Measurements from ENCODE around the gene LPIN3.

LPIN3 gene

DNA sequence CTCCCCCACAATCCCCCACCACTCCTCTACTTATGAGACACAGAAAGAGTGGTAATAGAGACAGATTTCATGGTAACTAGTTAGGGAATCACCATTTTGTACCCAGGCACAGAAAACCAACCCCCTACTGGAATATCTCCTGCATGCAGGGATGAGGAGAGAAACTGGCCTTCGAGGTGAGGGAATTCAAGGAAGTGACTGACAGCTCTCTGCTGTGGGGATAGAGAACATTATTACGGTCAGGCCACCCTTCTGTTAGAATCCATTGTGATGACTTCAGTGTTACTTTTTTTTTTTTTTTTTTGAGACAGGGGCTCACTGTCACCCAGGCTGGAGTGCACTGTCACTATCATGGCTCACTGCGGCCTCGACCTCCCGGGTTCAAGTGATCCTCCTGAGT lies 13.4 kb upstream of the LPIN3 start:
- no peak for DNase-seq

DNA sequence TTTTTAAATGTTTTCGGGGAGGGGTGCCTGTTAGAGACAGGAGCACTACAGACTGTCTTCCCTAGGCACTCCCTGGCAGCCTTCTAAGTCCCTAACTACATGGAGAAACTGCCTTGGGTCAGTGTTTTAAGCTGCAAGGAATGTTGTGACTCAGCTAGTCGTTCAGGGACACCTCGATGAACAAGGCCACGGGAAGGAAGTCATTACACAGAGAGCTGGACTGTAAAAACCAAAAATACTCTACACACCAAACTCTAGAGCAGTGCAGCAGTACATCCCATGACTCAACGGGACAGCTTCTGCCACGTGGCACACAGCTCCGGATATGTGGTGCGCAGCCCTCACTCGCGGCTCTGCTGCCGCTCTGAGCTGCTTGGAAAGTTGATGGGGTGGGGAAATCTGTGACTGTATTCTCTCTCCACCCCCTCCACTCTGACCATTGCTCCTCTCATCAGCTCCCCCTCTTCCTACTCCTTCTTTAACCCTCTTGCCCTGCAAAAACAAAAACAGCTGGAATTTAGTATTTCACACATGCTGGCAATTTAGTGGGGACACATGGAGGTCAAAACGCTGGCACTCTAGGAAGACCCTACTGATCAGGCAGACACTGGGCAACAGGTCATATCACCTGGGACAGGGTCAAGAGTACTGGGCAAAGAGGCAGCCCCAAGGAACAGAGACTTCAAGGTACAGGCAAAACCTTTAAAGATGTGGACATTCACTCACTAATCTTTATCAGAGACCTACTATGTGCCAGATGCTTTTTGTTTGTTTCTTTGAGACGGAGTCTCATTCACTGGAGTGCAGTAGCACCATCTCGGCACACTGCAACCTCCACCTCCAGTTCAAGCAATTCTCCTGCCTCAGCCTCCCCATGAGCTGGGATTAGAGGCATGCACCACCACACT lies 10.9 kb upstream of the LPIN3 start:
- peak; percentile 40 to 42 for DNase-seq

DNA sequence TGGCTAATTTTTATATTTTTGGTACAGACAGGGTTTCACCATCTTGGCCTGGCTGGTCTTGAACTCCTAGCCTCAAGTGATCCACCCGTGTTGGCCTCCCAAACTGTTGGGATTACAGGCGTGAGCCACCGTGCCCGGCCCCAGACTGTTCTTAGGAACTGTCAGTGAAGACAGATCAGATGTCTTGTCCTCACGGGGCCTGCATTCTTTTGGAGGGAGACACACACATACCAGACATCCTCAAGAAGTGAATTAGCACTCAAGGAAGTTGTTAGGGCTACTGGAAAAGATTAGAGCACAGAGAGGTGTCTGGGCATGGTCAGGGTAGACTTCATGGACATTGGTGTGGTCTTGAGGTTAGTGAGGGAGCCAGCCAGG lies 10.3 kb upstream of the LPIN3 start:
- no peak for DNase-seq

DNA sequence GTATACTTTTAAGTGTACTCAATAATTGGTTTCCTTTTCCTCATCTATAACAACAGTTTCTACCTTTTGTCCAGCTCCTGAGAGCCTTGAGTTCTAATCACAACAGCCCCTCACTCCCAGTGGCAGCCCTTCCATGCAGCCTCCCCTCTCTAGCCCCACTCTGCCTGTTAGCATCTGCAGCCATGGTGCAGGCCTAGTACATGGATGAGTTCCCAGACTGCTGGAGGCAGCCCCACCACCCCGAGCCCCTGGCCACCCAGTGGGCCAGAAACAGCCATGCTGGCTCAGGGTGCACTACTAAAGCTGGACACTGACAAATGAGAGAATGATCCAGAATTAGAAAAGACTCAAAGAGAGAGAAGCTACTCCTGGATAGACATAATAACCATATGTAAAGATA lies 9.7 kb upstream of the LPIN3 start:
- no peak for DNase-seq

DNA sequence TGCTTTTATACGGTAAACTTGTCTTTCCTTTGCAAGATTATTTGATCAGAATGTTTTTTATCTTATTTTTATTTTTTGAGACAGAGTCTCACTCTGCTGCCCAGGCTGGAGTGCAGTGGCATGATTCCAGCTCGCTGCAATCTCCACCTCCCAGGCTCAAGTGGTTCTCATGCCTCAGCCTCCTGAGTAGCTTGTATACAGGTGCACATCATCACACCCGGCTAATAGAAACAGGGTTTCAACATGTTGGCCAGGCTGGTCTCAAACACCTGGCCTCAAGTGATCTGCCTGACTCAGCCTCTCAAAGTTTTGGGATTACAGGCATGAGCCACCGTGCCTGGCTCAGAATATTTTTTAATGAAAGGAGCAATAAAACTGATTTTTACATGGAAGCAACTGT lies 8.9 kb upstream of the LPIN3 start:
- DNase-seq, result no peak

DNA sequence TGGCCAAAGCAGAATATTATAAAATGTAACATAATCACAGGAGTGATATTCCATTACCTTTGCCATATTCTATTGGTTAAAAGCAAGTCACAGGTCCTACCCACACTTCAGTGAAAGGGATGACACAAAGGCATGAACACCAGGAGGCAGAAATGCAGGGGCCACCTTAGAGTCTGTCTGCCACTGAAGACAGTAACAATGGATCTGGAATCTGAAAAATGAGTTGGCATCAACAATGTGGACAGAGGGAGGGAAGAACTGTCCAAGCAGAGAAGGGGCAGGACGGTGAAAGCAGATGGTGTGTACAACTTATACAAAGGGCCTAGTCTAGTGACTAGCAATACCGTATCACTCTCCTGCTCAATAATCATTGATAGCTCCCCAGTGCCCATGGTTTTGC lies 6.6 kb upstream of the LPIN3 start:
- no peak for DNase-seq

DNA sequence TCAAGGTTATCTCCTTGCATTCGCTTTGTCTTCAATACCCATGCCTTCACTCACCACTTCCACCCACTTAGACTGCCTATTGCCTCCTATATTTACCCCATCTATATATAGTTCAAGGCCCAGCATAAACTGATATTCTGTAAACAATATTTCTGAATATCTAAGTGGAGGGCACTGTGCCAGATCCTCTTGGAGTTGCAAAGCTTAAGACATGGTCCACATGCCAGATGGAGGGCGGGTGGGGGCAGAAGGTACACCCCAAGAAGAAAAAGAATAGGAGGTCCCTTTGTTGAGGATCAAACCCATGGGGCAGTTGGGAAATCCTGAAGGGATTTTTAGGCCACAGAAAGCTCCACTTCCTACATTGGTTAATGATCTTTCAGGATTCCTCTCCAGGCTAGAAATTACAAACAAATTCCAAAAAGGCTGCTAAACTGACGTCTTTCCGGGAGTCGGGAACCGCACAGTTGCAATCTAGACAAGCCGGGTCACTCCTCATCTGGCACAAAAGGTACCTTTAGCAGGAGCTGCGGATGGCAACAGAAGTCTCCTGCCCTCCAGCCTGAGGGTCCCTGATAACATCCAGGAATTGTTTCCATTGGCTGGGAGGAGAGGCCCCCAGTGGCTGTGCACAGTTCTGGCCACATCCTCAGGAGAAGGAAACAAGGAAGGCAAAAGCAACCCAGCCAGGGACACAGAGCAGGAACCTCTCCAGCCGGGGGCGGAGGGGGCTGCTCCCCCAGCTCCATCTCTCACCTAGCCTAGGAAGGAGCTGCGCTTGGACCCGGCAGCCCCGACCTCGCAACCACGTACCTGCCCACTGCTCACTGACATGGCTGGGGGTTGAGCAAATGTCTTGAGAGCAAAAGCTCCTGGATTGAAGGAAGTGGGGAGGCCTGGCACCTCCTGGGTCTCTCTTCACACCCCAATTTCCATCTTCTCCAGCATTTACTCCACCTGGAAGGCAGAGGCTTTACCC lies 5.9 kb upstream of the LPIN3 start:
- DNase-seq, result no peak

DNA sequence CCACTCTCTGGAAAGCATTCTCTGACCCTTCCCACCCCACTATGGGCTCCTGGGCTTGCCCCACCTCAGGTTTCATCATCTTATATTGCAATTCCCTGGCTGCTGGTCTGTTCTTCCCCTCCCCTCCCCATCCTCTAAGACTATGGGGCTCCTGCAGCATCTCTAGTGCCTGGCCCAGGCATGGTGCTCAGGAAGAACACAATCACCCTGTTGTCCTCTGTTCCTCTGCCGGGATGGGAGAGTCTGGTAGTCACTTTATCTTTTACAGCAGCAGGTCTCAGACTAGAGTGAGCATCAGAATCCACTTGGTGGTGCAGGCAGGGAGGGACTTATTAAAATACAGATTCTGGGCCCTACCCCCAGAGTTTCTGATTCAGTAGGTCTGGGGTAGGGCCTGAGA lies 5.0 kb upstream of the LPIN3 start:
- no peak for DNase-seq

DNA sequence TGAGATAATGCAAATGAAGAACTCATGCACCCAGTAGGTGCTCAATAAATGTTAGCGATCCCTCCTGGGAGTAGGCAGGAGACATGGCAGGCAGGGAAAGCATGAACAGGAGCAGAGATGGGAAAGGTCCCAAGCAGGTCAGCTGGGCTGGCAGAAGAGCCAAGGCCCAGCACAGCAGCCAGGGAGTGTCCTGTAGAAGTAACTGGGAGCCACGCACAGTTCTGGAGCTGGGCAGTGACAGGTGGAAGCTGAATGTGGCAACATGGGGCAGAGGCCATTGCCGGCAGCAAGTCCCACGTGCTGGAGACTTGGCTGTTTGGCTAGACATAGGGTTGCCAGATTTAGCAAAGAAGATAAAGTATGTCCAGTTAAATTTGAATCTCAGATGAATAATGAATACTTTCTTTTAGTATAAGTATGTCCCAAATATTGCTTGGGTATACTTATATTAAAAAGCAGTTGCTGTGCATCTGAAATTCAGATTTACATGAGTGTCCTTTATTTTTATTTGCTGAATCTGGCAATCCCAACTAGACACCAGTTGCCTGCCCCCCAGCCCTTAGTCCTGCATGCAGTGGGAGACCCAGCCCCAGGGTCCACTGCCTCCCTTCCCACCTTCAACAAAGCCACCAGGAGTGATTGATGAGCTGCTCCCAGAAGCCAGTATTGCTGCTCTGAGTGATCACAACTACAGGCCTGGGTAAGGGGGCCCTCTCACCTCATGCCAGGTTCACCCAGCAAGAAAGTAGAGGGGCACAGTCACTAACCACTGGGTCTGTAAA lies 3.7 kb upstream of the LPIN3 start:
- no peak for DNase-seq

DNA sequence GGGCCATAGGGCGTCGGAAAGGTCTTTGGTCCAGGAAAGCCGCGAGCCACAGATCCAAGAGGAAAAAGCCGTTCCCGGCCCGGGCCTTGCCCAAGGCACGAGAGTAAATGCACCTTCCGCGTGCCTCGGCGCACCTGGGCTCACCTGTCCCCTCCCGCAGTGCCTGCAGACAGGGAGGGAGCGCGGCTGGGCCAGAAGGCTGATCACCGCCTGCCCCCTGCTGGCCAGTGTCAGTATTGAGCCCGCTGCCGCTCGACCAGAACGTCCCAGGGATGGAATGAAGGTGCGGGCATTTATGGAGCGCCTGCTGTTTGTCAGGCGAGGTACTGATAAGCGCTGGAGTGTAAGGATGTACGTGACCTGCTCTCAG lies 679 bp upstream of the LPIN3 start:
- peak; percentile 78 to 86 for DNase-seq

DNA sequence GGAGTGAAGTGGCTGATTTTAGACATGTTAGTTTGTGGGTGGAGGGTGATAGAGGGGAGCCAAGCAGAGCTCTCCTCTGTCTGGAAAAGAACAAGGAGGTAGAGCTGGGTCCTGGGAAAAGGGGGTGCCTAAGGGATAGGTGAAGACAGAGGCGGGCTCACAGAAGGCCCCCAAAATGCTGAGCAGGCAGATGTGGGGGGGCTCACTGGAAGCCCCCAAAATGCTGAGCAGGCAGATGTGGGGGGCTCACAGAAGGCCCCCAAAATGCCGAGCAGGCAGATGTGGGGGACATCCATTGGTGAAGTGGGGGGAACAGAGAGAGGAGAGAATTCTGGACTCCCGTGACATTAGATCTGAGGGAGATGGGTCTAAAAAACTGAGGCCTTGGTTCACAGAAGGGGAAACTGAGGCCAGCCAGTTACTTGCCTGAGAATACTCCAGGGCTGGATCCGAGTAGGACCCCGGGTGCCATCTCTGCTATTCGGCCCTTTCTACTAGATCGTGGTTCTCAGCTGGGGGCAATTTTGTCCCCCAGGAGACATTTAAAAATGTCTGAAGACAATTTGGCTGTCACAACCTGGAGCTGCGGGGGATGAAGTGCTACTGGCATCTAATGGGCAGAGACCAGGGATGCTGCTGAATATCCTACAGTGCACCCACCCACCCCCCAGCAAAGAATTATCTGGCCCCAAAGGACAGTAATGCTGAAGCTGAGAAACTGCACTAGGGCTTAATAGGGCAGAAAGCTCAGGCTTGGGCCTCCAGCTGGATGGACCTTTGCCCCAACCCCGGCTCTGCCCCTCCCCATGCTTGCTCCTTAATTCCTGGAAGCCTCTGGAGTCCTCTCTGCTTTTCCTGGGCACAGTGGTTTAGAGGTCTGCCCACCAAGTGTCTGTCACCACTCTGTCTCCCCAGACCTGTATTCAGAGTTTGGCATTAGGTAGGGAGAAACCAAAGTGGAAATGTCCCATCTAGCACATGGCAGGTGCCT lies 2.1 kb downstream of the LPIN3 start:
- no peak for DNase-seq

DNA sequence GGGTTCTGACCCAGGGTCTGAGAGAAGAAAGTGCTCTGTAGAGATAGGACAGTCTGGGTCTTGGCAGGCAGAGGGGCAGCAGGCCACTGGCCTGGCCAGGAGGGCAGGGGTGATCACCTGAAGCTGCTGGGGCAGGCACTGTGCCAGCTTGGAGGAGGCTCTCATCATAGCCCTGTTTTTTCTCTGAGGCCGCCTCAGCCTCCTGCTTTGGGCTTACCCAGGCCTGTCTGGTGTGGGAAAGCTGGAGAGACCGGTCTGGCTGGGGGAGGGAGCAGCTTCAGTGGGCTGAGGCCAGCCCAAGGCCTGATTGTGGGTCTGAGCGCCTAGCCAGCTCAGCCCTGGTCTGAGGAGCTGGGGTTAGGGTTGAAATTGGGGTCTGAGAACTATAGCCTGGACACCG lies 3.9 kb downstream of the LPIN3 start:
- no peak for DNase-seq

DNA sequence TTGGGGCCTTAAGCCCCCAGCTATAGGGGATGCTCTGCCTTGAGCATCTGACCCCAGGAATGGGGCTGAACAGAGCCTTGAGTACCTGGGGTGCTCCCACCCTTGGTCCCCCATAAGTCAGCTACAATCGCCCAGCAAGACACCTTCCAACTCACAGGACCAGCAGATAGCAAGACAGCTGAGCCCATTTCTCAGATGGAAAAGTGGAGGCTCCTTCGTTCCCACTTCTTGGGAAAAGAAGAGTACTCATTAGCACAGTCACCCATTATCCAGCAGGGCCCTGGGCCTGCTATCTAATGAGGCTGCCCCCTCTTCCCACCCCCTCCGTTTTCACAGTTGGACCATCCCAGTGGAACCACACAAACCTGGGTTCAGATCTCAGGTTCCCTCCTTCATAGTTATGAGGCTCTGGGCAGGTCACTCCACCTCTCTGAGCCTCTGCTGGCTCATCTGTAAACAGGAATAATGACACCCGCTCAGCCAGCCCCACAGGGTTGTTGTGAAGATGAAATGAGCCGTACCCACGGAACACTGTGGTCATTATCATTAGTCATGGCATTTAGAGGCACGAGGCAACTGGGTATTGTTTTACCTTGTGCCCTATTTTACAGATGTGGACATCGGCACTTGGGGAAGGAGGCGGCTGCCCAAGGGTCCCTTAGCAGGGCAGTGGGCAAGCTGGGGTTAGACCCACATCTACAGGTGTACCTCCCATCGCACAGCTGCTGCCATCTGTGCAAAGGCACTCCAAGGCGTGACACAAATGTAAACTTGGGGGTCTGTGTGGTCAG lies 4.5 kb downstream of the LPIN3 start:
- DNase-seq, result no peak

DNA sequence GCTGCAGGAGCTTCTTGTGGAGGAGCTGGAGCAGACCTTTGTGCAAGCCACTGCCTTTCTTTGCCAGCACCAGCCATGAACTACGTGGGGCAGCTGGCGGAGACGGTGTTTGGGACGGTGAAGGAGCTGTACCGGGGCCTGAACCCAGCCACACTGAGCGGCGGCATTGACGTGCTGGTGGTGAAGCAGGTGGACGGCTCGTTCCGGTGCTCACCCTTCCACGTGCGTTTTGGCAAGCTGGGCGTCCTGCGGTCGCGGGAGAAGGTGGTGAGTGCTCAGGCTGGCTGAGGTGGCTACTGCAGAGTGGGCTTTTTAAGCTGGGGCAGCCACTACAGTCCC lies 5.1 kb downstream of the LPIN3 start:
- no peak for DNase-seq

DNA sequence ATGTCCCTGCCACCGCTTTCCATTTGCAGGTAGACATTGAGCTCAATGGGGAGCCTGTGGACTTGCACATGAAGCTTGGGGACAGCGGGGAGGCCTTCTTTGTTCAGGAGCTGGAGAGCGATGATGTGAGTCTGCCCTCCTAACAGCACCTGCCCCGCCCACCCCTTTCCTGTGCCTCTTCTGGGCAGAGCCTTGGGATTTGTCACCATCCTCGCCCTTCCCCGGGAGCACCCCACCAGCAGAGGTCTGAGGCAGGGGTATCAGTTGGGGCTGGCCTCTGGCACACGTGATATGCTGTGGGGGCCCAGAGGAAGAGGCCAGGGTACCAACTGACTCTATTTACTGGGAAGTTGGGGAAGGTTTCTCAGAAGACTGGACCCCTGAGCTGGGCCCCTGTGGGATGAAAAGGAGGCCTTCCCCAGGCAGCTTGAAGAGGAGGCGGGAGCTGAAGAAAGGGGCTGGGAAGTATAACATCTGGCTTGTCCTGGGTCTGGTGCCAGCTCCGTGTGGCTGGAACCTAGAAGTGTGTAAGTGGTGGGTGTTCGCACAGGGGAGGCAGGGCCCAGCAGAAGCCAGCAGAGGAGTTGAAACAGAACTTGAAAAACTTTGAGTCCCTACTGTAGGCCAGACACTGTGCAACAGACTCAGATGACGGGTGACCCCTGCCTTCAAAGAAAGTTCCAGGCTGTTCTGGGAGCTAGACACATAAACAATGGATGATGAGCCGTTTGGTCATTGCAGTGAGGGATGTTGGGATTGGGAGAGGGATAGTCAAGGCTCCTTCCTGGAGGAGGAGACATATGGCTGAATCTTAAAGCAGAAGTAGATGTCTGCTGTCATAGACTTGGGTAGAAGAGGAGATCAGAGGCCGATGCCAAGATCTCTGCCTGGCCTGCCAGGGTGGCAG lies 7.2 kb downstream of the LPIN3 start:
- DNase-seq, result no peak

DNA sequence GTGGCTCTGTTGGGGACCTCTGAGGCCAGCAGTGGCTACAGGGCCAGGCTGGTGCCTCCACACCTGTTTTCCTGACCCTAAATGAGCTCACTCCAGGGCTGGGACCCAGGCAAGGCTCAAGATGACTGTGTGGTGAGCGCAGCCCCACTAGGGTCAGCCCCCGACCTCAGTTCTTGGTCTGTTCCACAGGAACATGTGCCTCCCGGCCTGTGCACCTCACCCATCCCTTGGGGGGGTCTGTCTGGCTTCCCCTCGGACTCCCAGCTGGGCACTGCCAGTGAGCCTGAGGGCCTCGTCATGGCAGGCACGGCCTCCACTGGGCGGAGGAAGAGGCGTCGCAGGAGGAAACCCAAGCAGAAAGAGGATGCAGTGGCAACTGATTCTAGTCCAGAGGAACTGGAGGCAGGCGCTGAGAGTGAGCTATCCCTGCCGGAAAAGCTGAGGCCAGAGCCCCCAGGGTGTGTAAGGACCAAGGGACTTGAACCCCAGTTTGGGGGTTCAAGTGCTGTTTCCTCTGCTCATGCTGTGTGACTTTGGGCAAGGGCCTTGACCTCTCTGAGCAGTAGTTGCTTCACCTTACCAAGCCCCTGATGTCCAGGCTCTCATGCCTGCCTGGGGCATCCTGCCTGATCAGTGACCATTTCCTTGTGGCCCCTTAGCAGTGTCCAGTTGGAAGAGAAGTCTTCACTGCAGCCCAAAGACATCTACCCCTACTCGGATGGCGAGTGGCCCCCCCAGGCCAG lies 8.0 kb downstream of the LPIN3 start:
- DNase-seq, result no peak

DNA sequence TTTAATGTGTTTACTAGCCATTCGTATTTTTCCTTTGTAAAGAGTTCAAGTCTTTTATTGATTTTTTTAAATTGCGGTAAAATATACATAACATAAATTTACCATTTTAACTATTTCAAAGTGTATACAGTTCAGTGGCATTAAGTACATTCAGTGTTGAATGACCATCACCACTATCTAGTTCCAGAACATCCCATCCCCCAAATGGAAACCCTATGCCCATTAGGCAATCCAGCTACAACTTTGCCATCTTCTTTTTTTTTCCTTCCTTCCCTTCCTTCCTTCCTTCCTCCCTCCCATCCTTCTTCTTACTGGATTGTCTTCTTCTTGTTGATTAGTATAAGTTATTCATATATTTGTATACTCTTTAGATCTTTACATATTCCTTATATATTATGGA lies 8.6 kb downstream of the LPIN3 start:
- no peak for DNase-seq

DNA sequence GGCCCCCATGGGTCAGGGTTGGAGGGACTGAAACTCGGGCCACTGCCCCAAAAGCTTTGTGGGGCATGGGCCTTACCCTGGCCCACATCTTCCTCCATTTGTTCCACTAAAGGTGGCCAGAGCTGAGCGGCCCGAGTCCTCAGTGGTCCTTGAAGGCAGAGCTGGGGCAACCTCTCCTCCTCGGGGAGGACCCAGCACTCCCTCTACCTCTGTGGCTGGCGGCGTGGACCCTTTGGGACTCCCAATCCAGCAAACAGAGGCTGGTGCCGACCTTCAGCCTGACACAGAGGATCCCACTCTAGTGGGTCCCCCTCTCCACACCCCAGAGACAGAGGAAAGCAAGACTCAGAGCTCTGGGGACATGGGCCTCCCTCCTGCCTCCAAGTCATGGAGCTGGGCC lies 9.3 kb downstream of the LPIN3 start:
- DNase-seq, result no peak

DNA sequence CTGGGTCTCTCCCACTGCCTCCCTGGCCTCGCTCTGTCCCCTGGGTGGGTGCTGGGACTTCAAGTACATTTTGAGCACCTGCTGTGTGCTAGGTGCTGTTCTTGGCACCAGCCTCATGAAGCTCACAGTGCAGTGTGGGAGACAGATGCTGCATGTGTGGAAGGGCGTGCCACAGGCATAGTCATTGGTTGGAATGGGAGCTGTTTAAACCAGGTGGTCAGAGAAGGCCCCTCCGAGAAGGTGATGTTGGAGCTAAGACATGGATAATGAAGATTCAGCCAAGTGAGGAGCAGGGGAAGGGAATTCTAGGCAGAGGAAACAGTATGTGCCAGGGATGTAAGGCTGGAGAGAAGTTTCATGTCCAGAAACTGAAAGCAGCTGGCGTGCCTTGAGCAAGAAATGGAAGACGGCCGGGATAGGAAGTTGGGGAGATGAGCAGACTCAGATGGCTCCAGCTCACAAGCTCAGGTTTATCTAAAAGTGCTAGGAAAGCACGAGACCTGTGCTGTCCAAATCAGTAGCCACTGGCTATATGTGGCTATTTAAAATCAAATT lies 9.9 kb downstream of the LPIN3 start:
- no peak for DNase-seq

Measured in CD4-positive, alpha-beta T cell treated with Interferon alpha-2 for 1 hour (primary cell).